MM.1S (cell line): Measurements from ENCODE around the gene NELFB.

Source experiments
- DNase-seq: peaks from one replicate; pipeline ENCODE4 v3.0.0-alpha.2; 2015
- H2AFZ ChIP-seq: fragments of 300-600 bp; sonication (generic); 2 replicates; pipeline ENCODE4 v1.6.0; 2016; ENCODE audit warnings: antibody characterized with exemption, low read length
- H3F3A ChIP-seq: fragments of 300-600 bp; sonication (generic); 2 replicates; pipeline ENCODE4 v1.6.1; 2016; ENCODE audit warnings: mild to moderate bottlenecking, antibody characterized with exemption, low read length, moderate library complexity, mixed read lengths; ENCODE audit not compliant: insufficient read depth
- H3K27ac ChIP-seq: fragments of 300-600 bp; sonication (generic); 2 replicates; pipeline ENCODE4 v1.5.1; 2016; ENCODE audit warnings: mild to moderate bottlenecking, low read length
- H3K27me3 ChIP-seq: fragments of 300-600 bp; sonication (generic); replicated peaks from 2 replicates; pipeline ENCODE4 v1.6.0; 2016; ENCODE audit warnings: low read length; ENCODE audit not compliant: insufficient read depth
- H3K36me3 ChIP-seq: fragments of 300-600 bp; sonication (generic); replicated peaks from 2 replicates; pipeline ENCODE4 v1.6.1; 2016; ENCODE audit warnings: mild to moderate bottlenecking, low read length, mixed read lengths; ENCODE audit not compliant: insufficient read depth
- H3K4me1 ChIP-seq: fragments of 300-600 bp; sonication (generic); 2 replicates; pipeline ENCODE4 v1.6.1; 2016; ENCODE audit warnings: low read length, mixed read lengths
- H3K4me2 ChIP-seq: fragments of 300-600 bp; sonication (generic); 2 replicates; pipeline ENCODE4 v1.6.0; 2016; ENCODE audit warnings: low read depth, low read length
- H3K4me3 ChIP-seq: fragments of 300-600 bp; sonication (generic); 2 replicates; pipeline ENCODE4 v1.5.1; 2016; ENCODE audit warnings: low read length, mixed read lengths
- H3K79me2 ChIP-seq: fragments of 300-600 bp; sonication (generic); 2 replicates; pipeline ENCODE4 v1.6.1; 2016; ENCODE audit warnings: mixed run types, low read length, mixed read lengths
- H3K9ac ChIP-seq: fragments of 300-600 bp; sonication (generic); 2 replicates; pipeline ENCODE4 v1.6.1; 2016; ENCODE audit warnings: low read length, mixed read lengths
- H3K9me2 ChIP-seq: fragments of 300-600 bp; sonication (generic); replicated peaks from 2 replicates; pipeline ENCODE4 v1.6.1; 2016; ENCODE audit warnings: mild to moderate bottlenecking, low read length, mixed read lengths; ENCODE audit not compliant: insufficient read depth
- H3K9me3 ChIP-seq: fragments of 300-600 bp; sonication (generic); replicated peaks from 2 replicates; pipeline ENCODE4 v1.6.1; 2016; ENCODE audit warnings: mild to moderate bottlenecking, low read length, mixed read lengths; ENCODE audit not compliant: insufficient read depth
- H4K20me1 ChIP-seq: fragments of 300-600 bp; sonication (generic); 2 replicates; pipeline ENCODE4 v1.6.1; 2016; ENCODE audit warnings: mild to moderate bottlenecking, low read length, moderate library complexity, mixed read lengths; ENCODE audit not compliant: insufficient read depth
- EZH2 ChIP-seq: fragments of 300-600 bp; sonication (generic); optimal IDR thresholded peaks from 2 replicates; pipeline ENCODE3; 2017; ENCODE audit warnings: low read depth, mild to moderate bottlenecking, antibody characterized with exemption, low read length, mixed read lengths
- EZH2phosphoT487 ChIP-seq: fragments of 300-600 bp; sonication (generic); IDR thresholded peaks from 2 replicates; pipeline ENCODE4 v1.6.1; 2018; ENCODE audit warnings: antibody characterized with exemption, low read length
- TF ChIP-seq, protein P1 (sequence below): fragments of 300-600 bp; sonication (generic); IDR thresholded peaks from 2 replicates; pipeline ENCODE4 v1.5.1; 2016; ENCODE audit warnings: antibody characterized with exemption, low read length, mixed read lengths

NELFB gene

DNA sequence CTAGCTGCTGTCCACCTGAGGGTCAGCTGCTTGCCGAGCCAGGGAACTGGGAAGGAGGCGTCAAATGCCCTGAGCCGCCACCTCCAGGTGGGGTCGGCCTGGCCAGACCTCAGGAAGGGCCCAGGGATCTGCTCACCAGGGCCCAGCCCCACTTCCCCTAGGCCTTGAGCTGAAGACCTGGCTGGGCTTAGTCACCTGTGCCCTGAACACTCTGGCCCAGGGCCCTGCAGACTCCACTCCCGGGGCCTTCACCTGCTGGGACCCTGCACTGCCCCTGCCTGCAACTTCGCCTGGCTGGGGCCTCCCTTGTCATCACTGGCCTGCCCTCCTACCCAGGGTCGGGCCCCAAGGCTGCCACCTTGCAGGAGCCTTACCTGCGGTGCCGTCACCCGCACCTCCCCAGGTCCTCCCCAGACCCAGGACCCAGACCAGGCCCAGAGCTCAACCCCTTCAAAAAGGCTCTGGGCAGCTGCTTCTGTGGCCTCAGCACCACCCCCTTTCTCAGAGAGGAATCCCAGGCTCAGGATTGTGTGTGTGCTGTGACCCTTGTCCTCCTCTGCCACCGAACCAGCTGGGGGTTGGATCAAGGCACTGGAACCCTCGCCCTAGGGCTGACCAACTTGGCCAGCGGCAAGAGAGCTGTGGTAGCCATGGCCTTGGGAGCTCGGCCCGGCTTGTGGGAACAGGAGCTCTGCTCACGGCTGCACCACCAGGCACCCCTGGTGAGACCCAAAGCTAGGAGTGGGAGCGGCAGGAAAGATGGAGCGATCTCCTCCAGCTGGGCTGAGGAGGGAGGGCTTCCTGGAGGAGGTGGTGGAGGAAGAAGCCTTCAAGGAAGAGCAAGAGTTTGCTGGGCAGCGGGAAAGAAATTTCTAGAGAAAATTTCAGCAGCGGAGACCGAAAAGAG is 1.2 kb upstream of the NELFB start:
- Histone ChIP-seq H3K9me3 (no peaks in the 10 kb centered on the region), H2AFZ (peak overlapping the region; percentile 99; the same call in 1 of the 2 replicates), H3F3A (peaks cover 8% of the 10 kb centered on the region), H3K9me2 (no peaks in the 10 kb centered on the region), H3K79me2 (peaks cover 24% of the 10 kb centered on the region), H3K4me1 (peaks cover 10% of the 10 kb centered on the region; the same call in 1 of the 2 replicates), H3K27me3 (no peaks in the 10 kb centered on the region), H4K20me1 (no peaks in the 10 kb centered on the region), H3K4me2 (peak overlapping the region; percentile 98), H3K36me3 (peaks cover 1% of the 10 kb centered on the region; the same call in 1 of the 2 replicates), H3K9ac (peak overlapping the region; percentile 63; the same call in 1 of the 2 replicates), H3K27ac (no peak overlapping the region), H3K4me3 (peak overlapping the region; percentile 79)
- DNase-seq, result no peak
- TF ChIP-seq EZH2 (no peak), EZH2phosphoT487 (no peak)
- TF ChIP-seq, protein P1, sequence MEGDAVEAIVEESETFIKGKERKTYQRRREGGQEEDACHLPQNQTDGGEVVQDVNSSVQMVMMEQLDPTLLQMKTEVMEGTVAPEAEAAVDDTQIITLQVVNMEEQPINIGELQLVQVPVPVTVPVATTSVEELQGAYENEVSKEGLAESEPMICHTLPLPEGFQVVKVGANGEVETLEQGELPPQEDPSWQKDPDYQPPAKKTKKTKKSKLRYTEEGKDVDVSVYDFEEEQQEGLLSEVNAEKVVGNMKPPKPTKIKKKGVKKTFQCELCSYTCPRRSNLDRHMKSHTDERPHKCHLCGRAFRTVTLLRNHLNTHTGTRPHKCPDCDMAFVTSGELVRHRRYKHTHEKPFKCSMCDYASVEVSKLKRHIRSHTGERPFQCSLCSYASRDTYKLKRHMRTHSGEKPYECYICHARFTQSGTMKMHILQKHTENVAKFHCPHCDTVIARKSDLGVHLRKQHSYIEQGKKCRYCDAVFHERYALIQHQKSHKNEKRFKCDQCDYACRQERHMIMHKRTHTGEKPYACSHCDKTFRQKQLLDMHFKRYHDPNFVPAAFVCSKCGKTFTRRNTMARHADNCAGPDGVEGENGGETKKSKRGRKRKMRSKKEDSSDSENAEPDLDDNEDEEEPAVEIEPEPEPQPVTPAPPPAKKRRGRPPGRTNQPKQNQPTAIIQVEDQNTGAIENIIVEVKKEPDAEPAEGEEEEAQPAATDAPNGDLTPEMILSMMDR, result no peak

DNA sequence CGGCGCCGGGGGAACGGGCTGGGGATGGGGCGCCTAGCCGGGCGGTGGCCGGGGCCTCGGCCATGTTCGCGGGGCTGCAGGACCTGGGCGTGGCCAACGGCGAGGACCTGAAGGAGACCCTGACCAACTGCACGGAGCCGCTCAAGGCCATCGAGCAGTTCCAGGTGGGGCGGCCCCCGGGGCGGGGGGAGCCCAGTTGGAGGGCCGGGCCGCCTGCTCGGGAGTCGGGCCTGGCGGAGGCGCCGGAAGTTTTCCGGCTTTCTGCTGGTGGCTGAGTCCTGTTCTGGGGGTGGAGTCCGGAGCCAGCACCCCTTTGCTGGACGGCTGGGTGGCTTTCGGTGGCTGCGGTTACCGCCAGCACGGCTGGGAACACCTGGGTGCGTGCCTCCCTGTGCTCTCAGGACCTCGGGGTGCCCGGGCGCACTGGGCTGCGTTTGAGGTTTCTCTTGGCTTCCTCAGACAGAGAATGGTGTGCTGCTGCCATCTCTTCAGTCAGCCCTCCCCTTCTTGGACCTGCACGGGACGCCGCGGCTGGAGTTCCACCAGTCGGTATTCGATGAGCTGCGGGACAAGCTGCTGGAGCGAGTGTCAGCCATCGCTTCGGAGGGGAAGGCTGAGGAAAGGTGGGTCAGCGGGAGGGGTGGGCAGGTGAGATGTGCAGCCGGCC is 454 bp downstream of the NELFB start:
- H3K9me3 ChIP-seq, result no peaks in the 10 kb centered on the region
- peaks cover 10% of the 10 kb centered on the region; the same call in 1 of the 2 replicates for H3K4me1 ChIP-seq
- H3K9ac ChIP-seq, result peak overlapping the region; percentile 81
- peaks cover 24% of the 10 kb centered on the region for H3K79me2 ChIP-seq
- H3K4me3 ChIP-seq, result peak overlapping the region; percentile 94
- peaks cover 4% of the 10 kb centered on the region; the same call in 1 of the 2 replicates for H3K36me3 ChIP-seq
- no peaks in the 10 kb centered on the region for H3K9me2 ChIP-seq
- no peaks in the 10 kb centered on the region for H4K20me1 ChIP-seq
- H3K4me2 ChIP-seq, result peak overlapping the region; percentile 97
- peaks cover 8% of the 10 kb centered on the region for H3F3A ChIP-seq
- peak overlapping the region; percentile 61; the same call in 1 of the 2 replicates for H3K27ac ChIP-seq
- TF ChIP-seq EZH2, result no peak
- peak; percentile 69 for DNase-seq
- H3K27me3 ChIP-seq, result no peaks in the 10 kb centered on the region
- peak overlapping the region; percentile 59 for H2AFZ ChIP-seq

DNA sequence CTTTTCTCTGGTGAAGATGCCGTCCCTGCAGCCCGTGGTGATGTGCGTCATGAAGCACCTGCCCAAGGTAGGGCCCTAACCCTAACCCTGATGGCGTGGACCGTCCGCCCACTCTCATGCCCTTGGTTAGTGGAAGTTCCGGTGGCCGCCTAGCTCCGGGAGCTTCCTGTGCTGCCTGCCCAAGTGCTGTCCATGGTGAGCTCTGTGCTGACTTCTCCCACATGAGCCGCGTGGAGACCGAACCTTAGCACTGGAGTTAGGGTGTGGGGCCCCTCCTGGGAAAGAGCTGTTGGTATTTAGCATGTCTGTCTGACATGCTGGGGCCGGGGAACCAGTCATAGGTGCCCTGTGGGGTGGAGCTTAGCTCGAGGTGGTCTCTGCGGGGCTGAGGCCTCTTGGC is 1.2 kb downstream of the NELFB start:
- H3K9me3 ChIP-seq, result no peaks in the 10 kb centered on the region
- no peaks in the 10 kb centered on the region for H3K27me3 ChIP-seq
- no peak for DNase-seq
- H3F3A ChIP-seq, result peaks cover 8% of the 10 kb centered on the region
- TF ChIP-seq EZH2 (no peak), EZH2phosphoT487 (no peak)
- TF ChIP-seq, protein P1, result no peak
- H3K36me3 ChIP-seq, result peaks cover 4% of the 10 kb centered on the region; the same call in 1 of the 2 replicates
- H3K27ac ChIP-seq, result no peak overlapping the region
- H3K9ac ChIP-seq, result peak overlapping the region; percentile 81; the same call in 1 of the 2 replicates
- no peaks in the 10 kb centered on the region for H4K20me1 ChIP-seq
- H3K4me2 ChIP-seq, result peak overlapping the region; percentile 97
- no peaks in the 10 kb centered on the region for H3K9me2 ChIP-seq
- H3K4me3 ChIP-seq, result peak overlapping the region; percentile 94
- H3K4me1 ChIP-seq, result peaks cover 10% of the 10 kb centered on the region; the same call in 1 of the 2 replicates
- no peak overlapping the region for H2AFZ ChIP-seq
- peaks cover 24% of the 10 kb centered on the region for H3K79me2 ChIP-seq
